ENCODE data around the gene AP1M2. TPM values are rescaled to one million over a fixed set of nuclear protein-coding genes. Genes with fewer than 3 reads are reported as not detected.
"Not testable (repeated sequence)": the region's sequence is repeated elsewhere in the genome, so short reads cannot be mapped to it uniquely, and the experiment has no call there.

The AP1M2 gene
- total RNA-seq, 1 experiment from 2014 or later = 77.9 TPM

GRCh38 chr19:10577951-10578350, 9.2 kb downstream of the AP1M2 start:
- BruUV-seq (replicated peaks) = no TSS peak
- Mint-ChIP-seq H3K4me1 (ENCODE audit: low read depth, unreplicated experiment) (no peaks in the 10 kb centered on the region), H3K27ac (ENCODE audit: unreplicated experiment) (no peak overlapping the region), H3K9me3 (ENCODE audit: low read depth, unreplicated experiment) (no peaks in the 10 kb centered on the region), H3K4me3 (ENCODE audit: low read depth, unreplicated experiment) (no peak overlapping the region), H3K36me3 (ENCODE audit: insufficient read depth, unreplicated experiment) (peaks cover 36% of the 10 kb centered on the region), H3K27me3 (ENCODE audit: unreplicated experiment) (no peaks in the 10 kb centered on the region)
- TF ChIP-seq CTCF (IDR thresholded peaks at IDR 0.05; ENCODE audit: unreplicated experiment) = no peak
- intact Hi-C loops (cut with micrococcal nuclease; ENCODE audit: unreplicated experiment) = no loop called here
- DNase-seq = no peak
- CTCF ChIA-PET = no interaction called here

- H3K4me3 Mint-ChIP-seq (ENCODE audit: low read depth, unreplicated experiment) = no peak overlapping the region
- H3K36me3 Mint-ChIP-seq (ENCODE audit: insufficient read depth, unreplicated experiment) = peaks cover 39% of the 10 kb centered on the region
- no peak overlapping the region for H3K27ac Mint-ChIP-seq (ENCODE audit: unreplicated experiment)
- TF ChIP-seq CTCF (IDR thresholded peaks at IDR 0.05; ENCODE audit: unreplicated experiment) = no peak
- CTCF ChIA-PET = interaction anchor here (0.7 kb wide), 1 partner anchor 69 kb away, joined by 5 read pairs; no protein-coding TSS in a partner anchor
- no peaks in the 10 kb centered on the region for H3K9me3 Mint-ChIP-seq (ENCODE audit: low read depth, unreplicated experiment)
- no TSS peak for BruUV-seq (replicated peaks)
- intact Hi-C loops (cut with micrococcal nuclease; ENCODE audit: unreplicated experiment) = no loop called here
- no peaks in the 10 kb centered on the region for H3K4me1 Mint-ChIP-seq (ENCODE audit: low read depth, unreplicated experiment)
- no peak for DNase-seq
- no peaks in the 10 kb centered on the region for H3K27me3 Mint-ChIP-seq (ENCODE audit: unreplicated experiment)
These were observed 11.9 kb downstream of the AP1M2 start for GRCh38 chr19:10575011-10575716.

GRCh38 chr19:10574462-10574861, 12.7 kb downstream of the AP1M2 start:
- peaks cover 45% of the 10 kb centered on the region for H3K36me3 Mint-ChIP-seq (ENCODE audit: insufficient read depth, unreplicated experiment)
- intact Hi-C loops (cut with micrococcal nuclease; ENCODE audit: unreplicated experiment) = no loop called here

GRCh38 chr19:10573793-10574192, 13.3 kb downstream of the AP1M2 start:
- H3K4me3 Mint-ChIP-seq (ENCODE audit: low read depth, unreplicated experiment); H3K4me1 Mint-ChIP-seq (ENCODE audit: low read depth, unreplicated experiment); H3K27me3 Mint-ChIP-seq (ENCODE audit: unreplicated experiment); H3K27ac Mint-ChIP-seq (ENCODE audit: unreplicated experiment); intact Hi-C loops (cut with micrococcal nuclease; ENCODE audit: unreplicated experiment); DNase-seq; BruUV-seq (replicated peaks); H3K9me3 Mint-ChIP-seq (ENCODE audit: low read depth, unreplicated experiment): not testable (repeated sequence)
- CTCF ChIA-PET = interaction anchor here (0.6 kb wide), 1 partner anchor 141 kb away, joined by 4 read pairs; no protein-coding TSS in a partner anchor
- H3K36me3 Mint-ChIP-seq (ENCODE audit: insufficient read depth, unreplicated experiment) = peaks cover 51% of the 10 kb centered on the region

More at GRCh38 chr19:10574462-10574861, 12.7 kb downstream of the AP1M2 start:
- H3K9me3 Mint-ChIP-seq (ENCODE audit: low read depth, unreplicated experiment) = no peaks in the 10 kb centered on the region
- no peaks in the 10 kb centered on the region for H3K27me3 Mint-ChIP-seq (ENCODE audit: unreplicated experiment)
- H3K4me3 Mint-ChIP-seq (ENCODE audit: low read depth, unreplicated experiment) = no peak overlapping the region
- BruUV-seq (replicated peaks) = no TSS peak
- CTCF ChIA-PET = no interaction called here
- no peak for DNase-seq
- H3K27ac Mint-ChIP-seq (ENCODE audit: unreplicated experiment) = no peak overlapping the region
- TF ChIP-seq CTCF (IDR thresholded peaks at IDR 0.05; ENCODE audit: unreplicated experiment) = no peak
- peaks cover 3% of the 10 kb centered on the region for H3K4me1 Mint-ChIP-seq (ENCODE audit: low read depth, unreplicated experiment)

All from Calu3 (cell line).